Measurements from ENCODE around the gene PXDC1. TPM values are rescaled to one million over a fixed set of nuclear protein-coding genes. Genes with fewer than 3 reads are reported as not detected.

Gene PXDC1
- total and polyA plus RNA-seq, 4 donors, result 24.1 to 106 (median 77.6) TPM

DNA sequence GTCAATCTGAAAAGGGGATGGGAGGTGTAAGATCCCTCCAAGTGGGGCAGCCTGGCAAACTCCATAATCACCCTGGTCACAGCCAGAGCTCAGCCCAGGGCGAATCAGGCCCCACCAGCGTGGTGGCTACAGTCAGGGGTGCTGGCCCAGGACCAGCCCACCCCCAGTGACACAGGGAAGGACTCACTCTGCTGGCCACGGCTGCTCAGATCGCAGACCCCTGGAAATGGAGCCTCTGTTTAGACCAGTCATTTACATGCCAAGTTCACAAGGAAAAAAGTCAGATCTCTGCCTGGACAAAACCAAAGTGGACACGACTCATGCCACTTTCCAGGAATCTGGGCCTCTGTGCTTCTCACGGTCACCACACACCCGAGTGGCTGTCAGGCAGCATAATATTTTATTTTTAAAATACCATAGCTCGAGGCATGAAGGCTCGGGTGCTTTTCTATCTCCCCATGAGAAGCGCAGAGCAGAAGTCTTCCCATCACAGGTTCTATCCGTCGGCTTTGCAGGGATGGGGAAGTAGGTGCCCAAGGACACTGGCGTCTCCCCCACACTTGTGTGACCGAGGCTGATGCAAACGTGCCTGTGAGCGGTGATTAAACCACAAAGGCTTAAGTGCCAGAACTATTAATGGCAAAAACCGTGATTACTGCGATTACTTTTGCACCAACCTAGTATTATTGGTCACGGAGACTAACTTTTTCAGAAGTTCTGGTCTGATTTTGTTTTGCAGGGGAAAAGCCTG, 13.0 kb downstream of the PXDC1 start:
- H3K9me3 ChIP-seq (ENCODE audit: control insufficient read depth in 4 of 4, low read length in 3 of 4), result no peaks in the 10 kb centered on the region
- H3K4me1 ChIP-seq (ENCODE audit: control insufficient read depth in 4 of 4, insufficient read depth in 4 of 4, low read length in 3 of 4), result peaks cover 5 to 38% (median 25%) of the 10 kb centered on the region in 4 donors
- H3K4me3 ChIP-seq (ENCODE audit: low read depth in 1 of 3, low read length in 3 of 3), result no peak overlapping the region
- no peak overlapping the region for H3K27ac ChIP-seq (ENCODE audit: low read depth in 1 of 2, low read length in 2 of 2)
- H3K36me3 ChIP-seq (ENCODE audit: control insufficient read depth in 4 of 4, insufficient read depth in 3 of 4, low read depth in 1 of 4, low read length in 3 of 4), result peaks cover 3 to 53% (median 39%) of the 10 kb centered on the region in 4 donors
- H3K9ac ChIP-seq (ENCODE audit: low read depth in 1 of 2, low read length in 2 of 2), result no peak overlapping the region
- H3K27me3 ChIP-seq (ENCODE audit: control insufficient read depth in 4 of 4, insufficient read depth in 4 of 4, low read length in 3 of 4), result no peaks in the 10 kb centered on the region
- TF ChIP-seq, protein P1, sequence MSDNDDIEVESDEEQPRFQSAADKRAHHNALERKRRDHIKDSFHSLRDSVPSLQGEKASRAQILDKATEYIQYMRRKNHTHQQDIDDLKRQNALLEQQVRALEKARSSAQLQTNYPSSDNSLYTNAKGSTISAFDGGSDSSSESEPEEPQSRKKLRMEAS (IDR thresholded peaks at IDR 0.05), result no peak
- TF ChIP-seq NR2F2 (IDR thresholded peaks at IDR 0.05), result no peak
- WGBS, result 90% methylated on average over 19 of the region's 19 CpGs
- DNase-seq (ENCODE audit: low spot score), result no peak

DNA sequence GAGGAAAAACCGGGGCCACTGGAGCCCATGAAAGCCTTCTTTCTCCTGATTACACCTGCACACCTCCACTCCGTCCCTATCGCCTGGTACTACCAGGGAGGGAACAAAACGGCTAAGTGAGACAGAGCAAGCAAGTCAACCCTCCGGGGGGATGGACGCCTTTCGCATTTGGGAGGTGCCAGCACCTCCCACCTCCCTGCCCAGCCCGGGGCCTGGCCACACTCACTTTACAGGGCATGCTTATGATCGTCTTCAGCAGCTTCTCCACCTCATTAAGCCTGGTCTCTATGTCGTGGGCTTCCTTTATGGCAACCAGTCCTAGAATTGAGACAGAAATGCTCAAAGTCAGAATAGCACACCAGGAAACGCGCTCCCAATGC, 13.7 kb downstream of the PXDC1 start:
- no peaks in the 10 kb centered on the region for H3K27me3 ChIP-seq (ENCODE audit: control insufficient read depth in 4 of 4, insufficient read depth in 4 of 4, low read length in 3 of 4)
- WGBS, result 91% methylated on average over 12 of the region's 12 CpGs
- H3K9me3 ChIP-seq (ENCODE audit: control insufficient read depth in 4 of 4, low read length in 3 of 4), result no peaks in the 10 kb centered on the region
- TF ChIP-seq HNF4G (IDR thresholded peaks at IDR 0.05), result no peak
- no peak for TF ChIP-seq NR2F2 (IDR thresholded peaks at IDR 0.05)
- no peak for TF ChIP-seq FOXA2 (IDR thresholded peaks at IDR 0.05)
- TF ChIP-seq, protein P2, sequence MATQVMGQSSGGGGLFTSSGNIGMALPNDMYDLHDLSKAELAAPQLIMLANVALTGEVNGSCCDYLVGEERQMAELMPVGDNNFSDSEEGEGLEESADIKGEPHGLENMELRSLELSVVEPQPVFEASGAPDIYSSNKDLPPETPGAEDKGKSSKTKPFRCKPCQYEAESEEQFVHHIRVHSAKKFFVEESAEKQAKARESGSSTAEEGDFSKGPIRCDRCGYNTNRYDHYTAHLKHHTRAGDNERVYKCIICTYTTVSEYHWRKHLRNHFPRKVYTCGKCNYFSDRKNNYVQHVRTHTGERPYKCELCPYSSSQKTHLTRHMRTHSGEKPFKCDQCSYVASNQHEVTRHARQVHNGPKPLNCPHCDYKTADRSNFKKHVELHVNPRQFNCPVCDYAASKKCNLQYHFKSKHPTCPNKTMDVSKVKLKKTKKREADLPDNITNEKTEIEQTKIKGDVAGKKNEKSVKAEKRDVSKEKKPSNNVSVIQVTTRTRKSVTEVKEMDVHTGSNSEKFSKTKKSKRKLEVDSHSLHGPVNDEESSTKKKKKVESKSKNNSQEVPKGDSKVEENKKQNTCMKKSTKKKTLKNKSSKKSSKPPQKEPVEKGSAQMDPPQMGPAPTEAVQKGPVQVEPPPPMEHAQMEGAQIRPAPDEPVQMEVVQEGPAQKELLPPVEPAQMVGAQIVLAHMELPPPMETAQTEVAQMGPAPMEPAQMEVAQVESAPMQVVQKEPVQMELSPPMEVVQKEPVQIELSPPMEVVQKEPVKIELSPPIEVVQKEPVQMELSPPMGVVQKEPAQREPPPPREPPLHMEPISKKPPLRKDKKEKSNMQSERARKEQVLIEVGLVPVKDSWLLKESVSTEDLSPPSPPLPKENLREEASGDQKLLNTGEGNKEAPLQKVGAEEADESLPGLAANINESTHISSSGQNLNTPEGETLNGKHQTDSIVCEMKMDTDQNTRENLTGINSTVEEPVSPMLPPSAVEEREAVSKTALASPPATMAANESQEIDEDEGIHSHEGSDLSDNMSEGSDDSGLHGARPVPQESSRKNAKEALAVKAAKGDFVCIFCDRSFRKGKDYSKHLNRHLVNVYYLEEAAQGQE (IDR thresholded peaks at IDR 0.05), result no peak
- no peak for TF ChIP-seq FOXA1 (IDR thresholded peaks at IDR 0.05)
- TF ChIP-seq, protein P3, sequence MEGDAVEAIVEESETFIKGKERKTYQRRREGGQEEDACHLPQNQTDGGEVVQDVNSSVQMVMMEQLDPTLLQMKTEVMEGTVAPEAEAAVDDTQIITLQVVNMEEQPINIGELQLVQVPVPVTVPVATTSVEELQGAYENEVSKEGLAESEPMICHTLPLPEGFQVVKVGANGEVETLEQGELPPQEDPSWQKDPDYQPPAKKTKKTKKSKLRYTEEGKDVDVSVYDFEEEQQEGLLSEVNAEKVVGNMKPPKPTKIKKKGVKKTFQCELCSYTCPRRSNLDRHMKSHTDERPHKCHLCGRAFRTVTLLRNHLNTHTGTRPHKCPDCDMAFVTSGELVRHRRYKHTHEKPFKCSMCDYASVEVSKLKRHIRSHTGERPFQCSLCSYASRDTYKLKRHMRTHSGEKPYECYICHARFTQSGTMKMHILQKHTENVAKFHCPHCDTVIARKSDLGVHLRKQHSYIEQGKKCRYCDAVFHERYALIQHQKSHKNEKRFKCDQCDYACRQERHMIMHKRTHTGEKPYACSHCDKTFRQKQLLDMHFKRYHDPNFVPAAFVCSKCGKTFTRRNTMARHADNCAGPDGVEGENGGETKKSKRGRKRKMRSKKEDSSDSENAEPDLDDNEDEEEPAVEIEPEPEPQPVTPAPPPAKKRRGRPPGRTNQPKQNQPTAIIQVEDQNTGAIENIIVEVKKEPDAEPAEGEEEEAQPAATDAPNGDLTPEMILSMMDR (IDR thresholded peaks at IDR 0.05; ENCODE audit: low read depth, low read length, missing input control), result no peak
- TF ChIP-seq, protein P4, sequence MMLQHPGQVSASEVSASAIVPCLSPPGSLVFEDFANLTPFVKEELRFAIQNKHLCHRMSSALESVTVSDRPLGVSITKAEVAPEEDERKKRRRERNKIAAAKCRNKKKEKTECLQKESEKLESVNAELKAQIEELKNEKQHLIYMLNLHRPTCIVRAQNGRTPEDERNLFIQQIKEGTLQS (IDR thresholded peaks at IDR 0.05), result no peak
- TF ChIP-seq HNF4A (conservative IDR thresholded peaks at IDR 0.05), result no peak
- no peak for TF ChIP-seq RAD21 (IDR thresholded peaks at IDR 0.05)
- TF ChIP-seq JUND (IDR thresholded peaks at IDR 0.05), result no peak
- no peak for TF ChIP-seq EGR1 (IDR thresholded peaks at IDR 0.05; ENCODE audit: low read depth in 2 of 2)
- no peak for TF ChIP-seq SP1 (IDR thresholded peaks at IDR 0.05)
- TF ChIP-seq, protein P5, sequence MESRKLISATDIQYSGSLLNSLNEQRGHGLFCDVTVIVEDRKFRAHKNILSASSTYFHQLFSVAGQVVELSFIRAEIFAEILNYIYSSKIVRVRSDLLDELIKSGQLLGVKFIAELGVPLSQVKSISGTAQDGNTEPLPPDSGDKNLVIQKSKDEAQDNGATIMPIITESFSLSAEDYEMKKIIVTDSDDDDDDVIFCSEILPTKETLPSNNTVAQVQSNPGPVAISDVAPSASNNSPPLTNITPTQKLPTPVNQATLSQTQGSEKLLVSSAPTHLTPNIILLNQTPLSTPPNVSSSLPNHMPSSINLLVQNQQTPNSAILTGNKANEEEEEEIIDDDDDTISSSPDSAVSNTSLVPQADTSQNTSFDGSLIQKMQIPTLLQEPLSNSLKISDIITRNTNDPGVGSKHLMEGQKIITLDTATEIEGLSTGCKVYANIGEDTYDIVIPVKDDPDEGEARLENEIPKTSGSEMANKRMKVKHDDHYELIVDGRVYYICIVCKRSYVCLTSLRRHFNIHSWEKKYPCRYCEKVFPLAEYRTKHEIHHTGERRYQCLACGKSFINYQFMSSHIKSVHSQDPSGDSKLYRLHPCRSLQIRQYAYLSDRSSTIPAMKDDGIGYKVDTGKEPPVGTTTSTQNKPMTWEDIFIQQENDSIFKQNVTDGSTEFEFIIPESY (IDR thresholded peaks at IDR 0.05), result no peak
- TF ChIP-seq YY1 (IDR thresholded peaks at IDR 0.05), result no peak
- no peak for TF ChIP-seq RXRA (IDR thresholded peaks at IDR 0.05)
- no peak for TF ChIP-seq GABPA (IDR thresholded peaks at IDR 0.05 in 1 of 2, conservative IDR thresholded peaks at IDR 0.05 in 1 of 2)
- H3K36me3 ChIP-seq (ENCODE audit: control insufficient read depth in 4 of 4, insufficient read depth in 3 of 4, low read depth in 1 of 4, low read length in 3 of 4), result peaks cover 4 to 54% (median 39%) of the 10 kb centered on the region in 4 donors
- no peak overlapping the region for H3K4me3 ChIP-seq (ENCODE audit: low read depth in 1 of 3, low read length in 3 of 3)
- H3K27ac ChIP-seq (ENCODE audit: low read depth in 1 of 2, low read length in 2 of 2), result no peak overlapping the region
- no peak for DNase-seq (ENCODE audit: low spot score)
- no peak overlapping the region for H3K9ac ChIP-seq (ENCODE audit: low read depth in 1 of 2, low read length in 2 of 2)
- H3K4me1 ChIP-seq (ENCODE audit: control insufficient read depth in 4 of 4, insufficient read depth in 4 of 4, low read length in 3 of 4), result peaks cover 5 to 30% (median 19%) of the 10 kb centered on the region in 4 donors

Data from liver (tissue), 9 donors.